ENCODE data around the gene TMEM59L. TPM values are rescaled to one million over a fixed set of nuclear protein-coding genes. Genes with fewer than 3 reads are reported as not detected.

Gene TMEM59L
- total RNA-seq, 1 donor from 2014 or later: 5.6 TPM

DNA sequence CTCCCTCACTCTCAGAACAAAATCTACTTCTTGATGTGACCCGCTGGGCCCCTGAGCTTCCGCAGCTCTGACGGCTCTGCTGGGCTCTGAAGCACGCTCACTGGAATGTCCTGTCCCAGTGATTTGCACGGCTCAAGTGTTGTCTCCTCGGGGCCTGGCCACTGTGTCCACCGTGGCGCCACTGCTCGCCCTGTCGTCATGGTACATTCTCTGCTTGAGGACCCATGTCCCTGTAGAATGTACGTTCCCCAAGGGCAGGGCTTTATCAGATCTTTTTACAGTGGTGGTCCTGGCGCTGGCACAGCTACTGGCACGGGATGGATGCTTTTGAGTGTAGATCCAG, 36.3 kb downstream of the TMEM59L start:
- Mint-ChIP-seq H3K4me3 (ENCODE audit: unreplicated experiment) (no peak overlapping the region), H3K36me3 (ENCODE audit: low read depth, unreplicated experiment) (peaks cover 12% of the 10 kb centered on the region), H3K9me3 (ENCODE audit: unreplicated experiment) (peaks cover 6% of the 10 kb centered on the region), H3K27ac (ENCODE audit: unreplicated experiment) (no peak overlapping the region), H3K27me3 (ENCODE audit: low read depth, unreplicated experiment) (peaks cover 15% of the 10 kb centered on the region), H3K4me1 (ENCODE audit: low read depth, unreplicated experiment) (peaks cover 19% of the 10 kb centered on the region)
- FAIRE-seq (no peak), DNase-seq (ENCODE audit: low read depth) (no peak)
- Histone ChIP-seq H4K20me1 (ENCODE audit: insufficient read depth, low read length) (peaks cover 61% of the 10 kb centered on the region), H3K9me3 (ENCODE audit: insufficient read depth, low read depth, low read length) (peaks cover 6% of the 10 kb centered on the region), H3K9ac (ENCODE audit: low read length) (peak overlapping the region; percentile 76), H3K79me2 (ENCODE audit: insufficient read depth, low read length) (peaks cover 4% of the 10 kb centered on the region), H3K27ac (ENCODE audit: low read depth, low read length) (no peak overlapping the region), H3K36me3 (ENCODE audit: insufficient read depth, low read length) (no peaks in the 10 kb centered on the region), H3K4me1 (ENCODE audit: insufficient read depth, low read length) (peaks cover 44% of the 10 kb centered on the region), H3K4me3 (ENCODE audit: insufficient read depth, low read depth, low read length) (no peak overlapping the region), H3K27me3 (ENCODE audit: insufficient read depth, low read length) (no peaks in the 10 kb centered on the region), H2AFZ (ENCODE audit: low read depth, low read length) (no peak overlapping the region), H3K4me2 (ENCODE audit: low read length) (peak overlapping the region; percentile 80)
- no peak for TF ChIP-seq EZH2 (IDR thresholded peaks at IDR 0.05; ENCODE audit: insufficient read depth, low read length)
- TF ChIP-seq, protein P1, sequence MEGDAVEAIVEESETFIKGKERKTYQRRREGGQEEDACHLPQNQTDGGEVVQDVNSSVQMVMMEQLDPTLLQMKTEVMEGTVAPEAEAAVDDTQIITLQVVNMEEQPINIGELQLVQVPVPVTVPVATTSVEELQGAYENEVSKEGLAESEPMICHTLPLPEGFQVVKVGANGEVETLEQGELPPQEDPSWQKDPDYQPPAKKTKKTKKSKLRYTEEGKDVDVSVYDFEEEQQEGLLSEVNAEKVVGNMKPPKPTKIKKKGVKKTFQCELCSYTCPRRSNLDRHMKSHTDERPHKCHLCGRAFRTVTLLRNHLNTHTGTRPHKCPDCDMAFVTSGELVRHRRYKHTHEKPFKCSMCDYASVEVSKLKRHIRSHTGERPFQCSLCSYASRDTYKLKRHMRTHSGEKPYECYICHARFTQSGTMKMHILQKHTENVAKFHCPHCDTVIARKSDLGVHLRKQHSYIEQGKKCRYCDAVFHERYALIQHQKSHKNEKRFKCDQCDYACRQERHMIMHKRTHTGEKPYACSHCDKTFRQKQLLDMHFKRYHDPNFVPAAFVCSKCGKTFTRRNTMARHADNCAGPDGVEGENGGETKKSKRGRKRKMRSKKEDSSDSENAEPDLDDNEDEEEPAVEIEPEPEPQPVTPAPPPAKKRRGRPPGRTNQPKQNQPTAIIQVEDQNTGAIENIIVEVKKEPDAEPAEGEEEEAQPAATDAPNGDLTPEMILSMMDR (IDR thresholded peaks at IDR 0.05; ENCODE audit: insufficient read depth, low read depth, low read length): no peak

DNA sequence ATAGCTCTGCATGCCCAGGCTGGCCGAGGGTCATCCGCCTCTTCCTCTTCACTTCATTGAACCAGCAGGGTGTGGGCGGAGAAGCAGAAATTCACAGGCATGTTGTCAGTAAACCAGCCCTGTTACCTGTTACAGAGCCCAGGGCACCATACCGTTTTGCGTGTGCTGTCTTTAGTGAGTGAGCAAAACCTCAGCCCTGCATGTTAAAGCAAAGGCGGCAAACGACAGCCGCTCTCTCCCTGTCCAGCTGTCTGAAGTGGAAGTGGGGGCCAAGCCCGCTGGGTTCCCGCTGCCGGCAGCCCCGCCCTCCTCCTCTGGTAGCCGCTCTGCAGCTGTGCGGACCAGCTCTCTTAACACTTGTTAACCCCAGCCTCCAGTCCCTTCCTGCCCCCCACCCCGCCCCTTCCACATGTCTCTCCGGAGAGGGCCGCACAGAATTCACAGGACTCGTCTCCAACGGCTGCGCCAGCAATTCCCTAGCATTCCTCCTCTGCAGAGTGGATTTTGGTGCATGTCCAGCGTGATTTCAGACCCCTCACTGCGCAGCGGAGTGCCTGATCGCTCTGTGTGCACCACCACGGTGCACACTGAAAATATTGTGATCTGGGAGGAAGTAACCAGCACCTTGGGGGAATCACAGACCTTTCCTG, 36.8 kb downstream of the TMEM59L start:
- DNase-seq (ENCODE audit: low read depth) (peak; percentile 58), FAIRE-seq (no peak)
- Mint-ChIP-seq H3K4me3 (ENCODE audit: unreplicated experiment) (no peak overlapping the region), H3K4me1 (ENCODE audit: low read depth, unreplicated experiment) (peaks cover 17% of the 10 kb centered on the region), H3K36me3 (ENCODE audit: low read depth, unreplicated experiment) (peaks cover 10% of the 10 kb centered on the region), H3K27me3 (ENCODE audit: low read depth, unreplicated experiment) (peaks cover 12% of the 10 kb centered on the region), H3K27ac (ENCODE audit: unreplicated experiment) (no peak overlapping the region), H3K9me3 (ENCODE audit: unreplicated experiment) (peaks cover 1% of the 10 kb centered on the region)
- H3K9me3 ChIP-seq (ENCODE audit: insufficient read depth, low read depth, low read length): peaks cover under 1% of the 10 kb centered on the region
- peak overlapping the region; percentile 76 for H3K9ac ChIP-seq (ENCODE audit: low read length)
- H3K4me3 ChIP-seq (ENCODE audit: insufficient read depth, low read depth, low read length): no peak overlapping the region
- H4K20me1 ChIP-seq (ENCODE audit: insufficient read depth, low read length): peaks cover 58% of the 10 kb centered on the region
- peak overlapping the region; percentile 59 for H3K27ac ChIP-seq (ENCODE audit: low read depth, low read length)
- H2AFZ ChIP-seq (ENCODE audit: low read depth, low read length): peak overlapping the region; percentile 48
- H3K27me3 ChIP-seq (ENCODE audit: insufficient read depth, low read length): no peaks in the 10 kb centered on the region
- TF ChIP-seq, protein P1 (IDR thresholded peaks at IDR 0.05; ENCODE audit: insufficient read depth, low read depth, low read length): no peak
- no peak for TF ChIP-seq EZH2 (IDR thresholded peaks at IDR 0.05; ENCODE audit: insufficient read depth, low read length)
- no peaks in the 10 kb centered on the region for H3K36me3 ChIP-seq (ENCODE audit: insufficient read depth, low read length)
- peaks cover 4% of the 10 kb centered on the region for H3K79me2 ChIP-seq (ENCODE audit: insufficient read depth, low read length)
- H3K4me1 ChIP-seq (ENCODE audit: insufficient read depth, low read length): peaks cover 41% of the 10 kb centered on the region
- H3K4me2 ChIP-seq (ENCODE audit: low read length): peak overlapping the region; percentile 80

DNA sequence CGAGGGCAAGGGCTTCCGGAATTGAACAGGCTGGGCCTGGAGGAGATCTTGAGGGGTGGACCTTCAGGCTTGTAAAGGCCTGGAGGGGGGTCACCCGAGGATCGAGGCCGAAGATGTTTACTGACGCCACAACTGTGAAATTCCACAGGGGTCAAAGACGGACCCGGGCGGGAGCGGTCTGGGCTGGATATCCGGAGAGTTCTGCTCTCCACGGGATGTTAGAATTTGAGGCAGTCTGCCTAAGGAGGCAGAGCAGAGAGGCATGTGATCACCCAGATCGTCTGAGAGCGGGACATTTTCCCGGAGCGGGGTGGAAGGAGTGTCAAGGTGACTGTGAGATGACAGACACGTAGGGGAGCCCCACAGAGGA, 37.3 kb downstream of the TMEM59L start:
- H3K9me3 ChIP-seq (ENCODE audit: insufficient read depth, low read depth, low read length): no peaks in the 10 kb centered on the region
- H3K27me3 ChIP-seq (ENCODE audit: insufficient read depth, low read length): no peaks in the 10 kb centered on the region
- peak overlapping the region; percentile 48 for H2AFZ ChIP-seq (ENCODE audit: low read depth, low read length)
- peak overlapping the region; percentile 59 for H3K27ac ChIP-seq (ENCODE audit: low read depth, low read length)
- H3K4me1 ChIP-seq (ENCODE audit: insufficient read depth, low read length): peaks cover 39% of the 10 kb centered on the region
- no peak for FAIRE-seq
- peaks cover 55% of the 10 kb centered on the region for H4K20me1 ChIP-seq (ENCODE audit: insufficient read depth, low read length)
- H3K79me2 ChIP-seq (ENCODE audit: insufficient read depth, low read length): peaks cover 4% of the 10 kb centered on the region
- peaks cover 17% of the 10 kb centered on the region for H3K4me1 Mint-ChIP-seq (ENCODE audit: low read depth, unreplicated experiment)
- H3K4me3 Mint-ChIP-seq (ENCODE audit: unreplicated experiment): no peak overlapping the region
- DNase-seq (ENCODE audit: low read depth): no peak
- peak overlapping the region; percentile 80 for H3K4me2 ChIP-seq (ENCODE audit: low read length)
- no peak overlapping the region for H3K27ac Mint-ChIP-seq (ENCODE audit: unreplicated experiment)
- peaks cover 12% of the 10 kb centered on the region for H3K27me3 Mint-ChIP-seq (ENCODE audit: low read depth, unreplicated experiment)
- H3K4me3 ChIP-seq (ENCODE audit: insufficient read depth, low read depth, low read length): no peak overlapping the region
- H3K9ac ChIP-seq (ENCODE audit: low read length): peak overlapping the region; percentile 76
- H3K36me3 ChIP-seq (ENCODE audit: insufficient read depth, low read length): no peaks in the 10 kb centered on the region
- H3K36me3 Mint-ChIP-seq (ENCODE audit: low read depth, unreplicated experiment): peaks cover 10% of the 10 kb centered on the region
- H3K9me3 Mint-ChIP-seq (ENCODE audit: unreplicated experiment): peaks cover 1% of the 10 kb centered on the region
- TF ChIP-seq EZH2 (IDR thresholded peaks at IDR 0.05; ENCODE audit: insufficient read depth, low read length): no peak
- TF ChIP-seq, protein P1 (IDR thresholded peaks at IDR 0.05; ENCODE audit: insufficient read depth, low read depth, low read length): no peak
